GM18526 (cell line): ENCODE data around the gene ZNF211.

ENCODE experiments used
- POLR2A ChIP-seq: IDR thresholded peaks from 3 replicates; pipeline ENCODE4 v1.6.1; 2011; ENCODE audit not compliant: insufficient read length; ENCODE audit errors: extremely low read depth

The ZNF211 gene

DNA sequence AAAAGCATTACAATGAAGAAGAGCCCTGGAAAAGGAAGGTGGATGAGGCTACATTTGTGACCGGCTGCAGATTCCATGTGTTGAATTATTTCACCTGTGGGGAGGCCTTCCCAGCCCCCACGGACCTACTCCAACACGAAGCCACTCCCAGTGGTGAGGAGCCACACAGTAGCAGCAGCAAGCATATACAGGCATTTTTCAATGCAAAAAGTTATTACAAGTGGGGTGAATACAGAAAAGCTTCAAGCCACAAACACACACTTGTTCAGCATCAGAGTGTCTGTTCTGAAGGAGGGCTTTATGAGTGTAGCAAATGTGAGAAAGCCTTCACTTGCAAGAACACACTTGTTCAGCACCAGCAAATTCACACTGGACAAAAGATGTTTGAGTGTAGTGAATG lies 53.8 kb downstream of the ZNF211 start:
- no peak for TF ChIP-seq POLR2A

DNA sequence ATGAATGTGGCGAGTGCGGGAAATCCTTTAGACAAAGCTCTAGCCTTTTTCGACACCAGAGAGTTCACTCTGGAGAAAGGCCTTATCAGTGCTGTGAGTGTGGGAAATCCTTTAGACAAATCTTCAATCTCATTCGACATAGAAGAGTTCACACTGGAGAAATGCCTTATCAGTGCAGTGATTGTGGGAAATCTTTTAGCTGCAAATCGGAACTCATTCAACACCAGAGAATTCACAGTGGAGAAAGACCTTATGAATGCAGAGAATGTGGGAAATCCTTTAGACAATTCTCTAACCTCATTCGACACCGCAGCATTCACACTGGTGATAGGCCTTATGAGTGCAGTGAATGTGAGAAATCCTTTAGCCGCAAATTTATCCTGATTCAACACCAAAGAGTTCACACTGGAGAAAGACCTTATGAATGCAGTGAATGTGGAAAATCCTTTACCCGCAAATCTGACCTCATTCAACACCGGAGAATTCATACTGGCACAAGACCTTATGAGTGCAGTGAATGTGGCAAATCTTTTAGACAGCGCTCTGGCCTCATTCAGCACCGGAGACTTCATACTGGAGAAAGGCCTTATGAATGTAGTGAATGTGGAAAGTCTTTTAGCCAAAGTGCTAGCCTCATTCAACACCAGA lies 54.5 kb downstream of the ZNF211 start:
- TF ChIP-seq POLR2A: no peak

DNA sequence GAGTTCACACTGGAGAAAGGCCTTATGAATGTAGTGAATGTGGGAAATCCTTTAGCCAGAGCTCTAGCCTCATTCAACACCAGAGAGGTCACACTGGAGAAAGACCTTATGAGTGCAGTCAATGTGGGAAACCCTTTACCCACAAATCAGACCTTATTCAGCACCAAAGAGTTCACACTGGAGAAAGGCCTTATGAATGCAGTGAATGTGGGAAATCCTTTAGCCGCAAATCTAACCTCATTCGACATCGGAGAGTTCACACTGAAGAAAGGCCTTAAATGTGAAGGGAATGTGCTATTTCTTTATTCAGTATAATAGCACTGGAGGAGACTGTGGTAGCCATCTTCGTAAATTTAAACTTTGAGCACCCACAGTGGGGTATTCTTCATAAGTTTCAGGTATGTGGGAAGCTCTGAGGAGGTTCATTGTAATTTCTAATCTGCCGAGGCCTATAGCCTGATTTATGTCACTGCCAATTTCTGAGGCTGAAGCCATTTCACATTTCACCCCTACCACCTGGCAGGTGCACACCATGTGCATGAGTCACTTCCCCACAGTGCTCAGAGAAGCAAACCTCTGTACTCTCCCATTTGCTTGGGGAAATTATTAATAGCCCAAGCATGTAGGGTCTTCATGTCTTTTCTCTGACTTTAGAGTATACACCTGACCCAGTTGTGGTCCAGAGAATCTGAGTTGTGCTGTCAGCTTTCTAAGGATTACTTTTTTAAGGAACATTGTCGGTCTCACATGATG lies 55.2 kb downstream of the ZNF211 start:
- TF ChIP-seq POLR2A: no peak

DNA sequence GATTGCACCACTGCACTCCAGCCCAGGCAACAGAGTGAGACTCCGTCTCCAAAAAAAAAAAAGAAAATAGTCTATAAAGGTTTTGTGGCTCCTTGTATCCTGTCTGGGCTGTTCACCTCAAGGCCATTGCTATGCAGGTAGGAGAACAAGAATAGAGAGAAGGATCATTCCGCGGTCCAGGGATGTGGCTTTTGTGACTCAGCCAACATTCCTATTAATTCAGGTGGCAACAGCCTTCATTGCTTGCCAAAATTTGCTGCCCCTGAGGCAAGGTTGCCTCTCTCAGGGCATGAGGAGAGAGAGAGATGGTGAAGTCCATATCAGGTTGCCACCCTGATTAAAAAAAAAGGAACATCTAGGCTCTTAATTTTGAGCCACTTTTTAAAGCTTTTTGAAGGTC lies 56.8 kb downstream of the ZNF211 start:
- TF ChIP-seq POLR2A: no peak
